Ascending aorta (tissue), 2 donors: ENCODE results near the gene SMARCC1. TPM values are rescaled to one million over a fixed set of nuclear protein-coding genes. Genes with fewer than 3 reads are reported as not detected.

Experiments used
- DNase-seq, 2 donors: peaks; one replicate each; pipeline ENCODE4 v3.0.0-alpha.2; 2019; ENCODE audit warnings: low spot score in 2 of 2
- H3K27ac ChIP-seq, 2 donors: fragments of 200-600 bp; sonication (generic); one replicate each; pipeline ENCODE4 v1.5.1; 2016 to 2017; ENCODE audit warnings: mild to moderate bottlenecking in 1 of 2
- H3K27me3 ChIP-seq: fragments of 200-600 bp; sonication (generic); one replicate; pipeline ENCODE4 v1.5.1; 2017
- H3K36me3 ChIP-seq, 2 donors: fragments of 200-600 bp; sonication (generic); one replicate each; pipeline ENCODE4 v1.5.1; 2016
- H3K4me1 ChIP-seq, 2 donors: fragments of 200-600 bp; sonication (generic); one replicate each; pipeline ENCODE4 v1.5.1; 2016 to 2017; ENCODE audit warnings: mild to moderate bottlenecking in 1 of 2
- H3K4me3 ChIP-seq, 2 donors: fragments of 200-600 bp; sonication (generic); one replicate each; pipeline ENCODE4 v1.5.1; 2016 to 2017; ENCODE audit warnings: mild to moderate bottlenecking in 1 of 2
- H3K9me3 ChIP-seq, 2 donors: fragments of 200-600 bp; sonication (generic); one replicate each; pipeline ENCODE4 v1.5.1; 2016
- intact Hi-C: fragments of 100-400 bp; cut with DNase I; formaldehyde crosslinking; loops from one replicate; pipeline ENCODE4 v1.15.1; 2023
- total RNA-seq: library from RNA; depleted of rRNA; stranded (reverse); fragments of >200 nt; gene quantifications from one replicate; pipeline ENCODE4 v1.1.0, GENCODE V29; 2016
- TF ChIP-seq, protein P1 (sequence below), 3 experiments: fragments of 200-600 bp in 2 of 3; fragments of 450-650 bp in 1 of 3; sonication (generic) in 2 of 3; IDR thresholded peaks; one replicate each; pipeline ENCODE4 v1.5.1; 2016 to 2019; ENCODE audit warnings: antibody characterized with exemption in 3 of 3, mild to moderate bottlenecking in 1 of 3, moderate library complexity in 1 of 3

Gene SMARCC1
- total RNA-seq, 1 donor from 2014 or later: 24.8 TPM

GRCh38 chr3:47610583-47610982 is 171.1 kb downstream of the SMARCC1 start:
- intact Hi-C loops: no loop called here
- Histone ChIP-seq H3K27ac (peak overlapping the region in 1 of 2 donors; percentile 27), H3K36me3 (peaks cover 17 to 28% of the 10 kb centered on the region in 2 donors), H3K27me3 (no peaks in the 10 kb centered on the region), H3K4me3 (no peak overlapping the region), H3K4me1 (peaks cover 0 to 12% of the 10 kb centered on the region in 2 donors), H3K9me3 (no peaks in the 10 kb centered on the region)
- DNase-seq: no peak
- TF ChIP-seq, protein P1, sequence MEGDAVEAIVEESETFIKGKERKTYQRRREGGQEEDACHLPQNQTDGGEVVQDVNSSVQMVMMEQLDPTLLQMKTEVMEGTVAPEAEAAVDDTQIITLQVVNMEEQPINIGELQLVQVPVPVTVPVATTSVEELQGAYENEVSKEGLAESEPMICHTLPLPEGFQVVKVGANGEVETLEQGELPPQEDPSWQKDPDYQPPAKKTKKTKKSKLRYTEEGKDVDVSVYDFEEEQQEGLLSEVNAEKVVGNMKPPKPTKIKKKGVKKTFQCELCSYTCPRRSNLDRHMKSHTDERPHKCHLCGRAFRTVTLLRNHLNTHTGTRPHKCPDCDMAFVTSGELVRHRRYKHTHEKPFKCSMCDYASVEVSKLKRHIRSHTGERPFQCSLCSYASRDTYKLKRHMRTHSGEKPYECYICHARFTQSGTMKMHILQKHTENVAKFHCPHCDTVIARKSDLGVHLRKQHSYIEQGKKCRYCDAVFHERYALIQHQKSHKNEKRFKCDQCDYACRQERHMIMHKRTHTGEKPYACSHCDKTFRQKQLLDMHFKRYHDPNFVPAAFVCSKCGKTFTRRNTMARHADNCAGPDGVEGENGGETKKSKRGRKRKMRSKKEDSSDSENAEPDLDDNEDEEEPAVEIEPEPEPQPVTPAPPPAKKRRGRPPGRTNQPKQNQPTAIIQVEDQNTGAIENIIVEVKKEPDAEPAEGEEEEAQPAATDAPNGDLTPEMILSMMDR (IDR thresholded peaks at IDR 0.05): no peak

DNA sequence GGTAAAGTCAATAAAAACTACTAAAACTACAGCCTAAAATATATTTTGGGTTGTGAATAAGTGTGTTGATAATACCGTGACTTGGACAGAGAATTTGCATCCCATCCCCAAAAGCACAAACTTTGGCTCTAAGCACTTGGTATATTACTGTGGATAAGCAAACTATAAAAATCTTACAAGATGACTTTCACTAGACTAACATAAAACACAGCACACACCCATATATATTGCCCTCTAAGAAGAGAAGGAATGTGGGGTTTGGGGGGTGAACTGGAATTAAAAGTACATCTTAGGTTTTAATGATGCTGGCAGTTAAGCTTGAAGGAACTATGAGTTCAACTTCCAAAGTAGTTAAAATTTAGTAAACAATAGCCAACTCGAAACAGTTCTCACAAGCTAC is 174.4 kb downstream of the SMARCC1 start:
- no peak for DNase-seq
- TF ChIP-seq, protein P1 (IDR thresholded peaks at IDR 0.05): no peak
- no peaks in the 10 kb centered on the region for H3K27me3 ChIP-seq
- no peak overlapping the region for H3K27ac ChIP-seq
- no peaks in the 10 kb centered on the region for H3K9me3 ChIP-seq
- no peak overlapping the region for H3K4me3 ChIP-seq
- peaks cover 0 to 7% of the 10 kb centered on the region in 2 donors for H3K4me1 ChIP-seq
- peaks cover 19 to 39% of the 10 kb centered on the region in 2 donors for H3K36me3 ChIP-seq
- intact Hi-C loops: no loop called here

- peaks cover 23 to 39% of the 10 kb centered on the region in 2 donors for H3K36me3 ChIP-seq
- H3K27me3 ChIP-seq: no peaks in the 10 kb centered on the region
- intact Hi-C loops: no loop called here
These were observed 175.5 kb downstream of the SMARCC1 start for GRCh38 chr3:47606165-47606564.

GRCh38 chr3:47605652-47606051 is 176.0 kb downstream of the SMARCC1 start:
- intact Hi-C loops: no loop called here
- peaks cover 23 to 39% of the 10 kb centered on the region in 2 donors for H3K36me3 ChIP-seq
- no peak overlapping the region for H3K27ac ChIP-seq
- H3K27me3 ChIP-seq: no peaks in the 10 kb centered on the region
- TF ChIP-seq, protein P1 (IDR thresholded peaks at IDR 0.05): no peak
- DNase-seq: no peak
- no peaks in the 10 kb centered on the region for H3K9me3 ChIP-seq
- no peaks in the 10 kb centered on the region for H3K4me1 ChIP-seq
- no peak overlapping the region for H3K4me3 ChIP-seq

More at GRCh38 chr3:47606165-47606564, 175.5 kb downstream of the SMARCC1 start:
- H3K27ac ChIP-seq: no peak overlapping the region
- no peaks in the 10 kb centered on the region for H3K9me3 ChIP-seq
- no peaks in the 10 kb centered on the region for H3K4me1 ChIP-seq
- TF ChIP-seq, protein P1 (IDR thresholded peaks at IDR 0.05): no peak
- H3K4me3 ChIP-seq: no peak overlapping the region
- no peak for DNase-seq

DNA sequence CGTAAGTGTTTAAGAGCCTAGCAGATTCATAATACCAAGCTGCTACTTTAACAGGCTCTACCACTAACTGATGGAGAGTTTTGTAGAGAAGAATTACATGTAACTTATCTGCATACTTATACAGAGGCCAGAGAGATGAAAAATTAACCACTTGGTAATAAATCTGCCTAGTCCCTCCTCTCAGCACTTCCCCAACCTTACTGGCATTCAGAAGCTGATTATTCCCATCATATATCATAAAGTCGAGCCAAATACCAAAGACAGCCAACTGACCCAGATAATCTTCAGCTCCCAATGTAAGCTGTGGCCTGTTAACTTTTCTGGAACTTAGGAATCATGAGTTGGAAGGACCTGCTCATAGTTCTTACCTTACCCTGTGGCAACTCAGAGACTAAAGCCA is 177.5 kb downstream of the SMARCC1 start:
- DNase-seq: no peak
- intact Hi-C loops: no loop called here

More for the DNA sequence above, 177.5 kb downstream of the SMARCC1 start:
- H3K4me3 ChIP-seq: no peak overlapping the region
- TF ChIP-seq, protein P1 (IDR thresholded peaks at IDR 0.05): no peak
- peaks cover 16 to 30% of the 10 kb centered on the region in 2 donors for H3K36me3 ChIP-seq
- H3K4me1 ChIP-seq: no peaks in the 10 kb centered on the region
- no peak overlapping the region for H3K27ac ChIP-seq
- no peaks in the 10 kb centered on the region for H3K27me3 ChIP-seq
- no peaks in the 10 kb centered on the region for H3K9me3 ChIP-seq
